Dedifferentiated amniotic fluid mesenchymal stem cell (primary cell): Measurements from ENCODE around the gene OGFOD2.

Experiments
- DNase-seq: peaks from one replicate; pipeline ENCODE4 v3.0.0-alpha.2; 2016; ENCODE audit errors: extremely low spot score

Gene OGFOD2

DNA sequence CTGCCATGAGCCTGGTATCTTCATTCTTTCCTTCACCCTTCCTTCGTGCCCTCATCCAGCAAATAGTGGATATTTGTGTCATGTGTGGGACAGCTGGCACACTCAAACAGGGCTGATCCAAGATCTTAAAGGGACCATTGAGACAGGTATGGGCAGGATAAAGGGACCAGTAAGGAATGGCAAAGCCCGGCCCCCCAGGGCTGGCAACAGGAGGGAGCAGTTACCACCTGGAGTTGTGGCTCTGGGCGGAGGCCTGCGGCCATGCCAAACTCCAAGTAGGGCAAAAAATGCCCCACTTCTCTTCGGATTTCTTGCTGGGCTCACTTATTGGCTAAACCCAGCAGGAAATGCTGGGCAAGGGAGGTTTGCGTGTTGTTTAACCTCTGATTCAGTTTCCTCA is 2.1 kb downstream of the OGFOD2 start:
- no peak for DNase-seq

DNA sequence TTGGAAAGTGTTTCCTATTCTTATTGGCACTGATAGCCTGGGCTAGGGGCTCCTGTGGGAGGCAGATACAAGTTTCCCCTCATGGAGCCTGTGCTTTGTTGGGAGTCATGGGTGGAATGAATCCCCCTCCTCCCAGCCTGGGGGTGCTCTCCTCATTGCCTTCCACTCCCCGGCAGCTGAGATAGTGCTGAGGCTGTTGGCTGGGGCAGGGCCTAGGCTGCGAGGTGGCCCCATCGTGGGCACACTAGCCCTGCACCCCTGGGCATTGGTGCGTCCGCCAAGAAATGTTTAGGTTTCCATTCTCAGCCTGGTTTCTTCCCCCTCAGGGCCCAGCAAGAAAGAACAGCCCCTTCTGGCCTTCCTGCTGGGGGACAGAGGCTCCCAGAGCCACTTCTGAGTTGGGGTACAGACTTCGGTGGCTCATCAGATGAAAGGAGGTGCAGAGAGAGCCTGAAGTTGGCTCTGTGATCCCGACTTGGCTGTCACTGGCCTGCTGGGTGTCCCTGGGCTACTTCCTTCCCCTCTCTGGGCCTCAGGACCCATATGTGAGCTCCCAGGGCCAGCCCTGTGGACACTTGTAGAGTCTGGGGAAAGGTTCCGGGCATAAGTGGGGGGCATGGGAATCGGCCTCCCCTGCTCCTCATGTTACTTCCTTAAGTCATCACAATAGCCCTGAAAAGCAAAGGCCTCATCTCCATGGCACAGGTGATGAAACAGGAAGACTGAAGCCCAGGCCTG is 2.8 kb downstream of the OGFOD2 start:
- no peak for DNase-seq

DNA sequence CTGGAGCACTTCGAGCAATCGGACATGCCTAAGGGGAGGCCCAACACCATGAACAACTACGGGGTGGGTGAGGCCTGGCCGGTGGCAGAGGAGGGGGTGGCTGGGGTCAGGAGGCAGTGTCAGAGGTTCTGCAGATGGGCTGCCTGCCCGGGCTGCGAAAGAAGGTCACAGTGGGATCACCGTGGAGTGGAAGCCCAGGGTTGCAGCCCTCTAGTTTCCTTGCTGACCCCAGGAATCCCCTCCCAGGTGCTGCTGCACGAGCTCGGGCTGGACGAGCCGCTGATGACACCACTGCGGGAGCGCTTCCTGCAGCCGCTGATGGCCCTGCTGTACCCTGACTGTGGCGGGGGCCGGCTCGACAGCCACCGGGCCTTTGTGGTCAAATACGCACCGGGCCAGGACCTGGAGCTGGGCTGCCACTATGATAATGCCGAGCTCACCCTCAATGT is 3.5 kb downstream of the OGFOD2 start:
- DNase-seq, result no peak

DNA sequence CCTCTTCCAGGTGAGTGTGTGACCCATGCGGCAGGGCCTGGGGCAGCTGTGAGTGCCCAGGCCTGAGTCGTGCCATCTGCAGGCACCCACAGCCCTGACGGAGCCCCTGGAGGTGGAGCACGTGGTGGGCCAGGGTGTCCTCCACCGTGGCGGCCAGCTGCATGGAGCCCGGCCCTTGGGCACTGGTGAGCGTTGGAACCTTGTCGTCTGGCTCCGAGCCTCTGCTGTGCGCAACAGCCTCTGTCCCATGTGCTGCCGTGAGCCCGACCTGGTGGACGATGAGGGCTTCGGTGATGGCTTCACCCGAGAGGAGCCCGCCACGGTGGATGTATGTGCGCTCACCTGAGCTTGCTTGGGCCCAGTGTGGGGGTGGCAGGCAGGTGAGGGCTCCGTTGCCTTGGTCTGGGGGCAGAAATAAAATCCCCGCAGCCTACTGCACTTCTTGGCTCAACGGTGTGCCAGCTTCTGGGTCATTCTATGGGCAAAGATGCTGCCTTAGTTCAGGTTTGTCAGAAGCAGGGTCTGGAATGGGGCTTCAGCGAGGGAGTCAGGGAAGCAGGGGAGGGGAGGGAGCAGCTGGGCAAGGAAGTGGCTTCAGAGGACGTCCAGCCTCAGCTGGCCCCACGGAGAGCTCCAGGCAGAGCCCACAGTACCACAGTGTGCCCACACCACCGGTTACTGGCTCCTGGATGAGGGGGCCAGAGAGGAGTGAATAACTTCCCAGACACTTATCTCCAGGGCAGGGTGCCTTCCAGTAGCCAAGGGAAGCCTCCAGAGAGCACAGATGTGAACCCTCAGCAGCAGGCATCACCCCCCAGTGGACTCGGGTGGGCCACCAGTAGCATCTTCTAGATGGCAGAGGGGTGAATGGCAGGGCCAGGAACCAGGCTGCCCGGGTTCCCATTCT is 4.2 kb downstream of the OGFOD2 start:
- no peak for DNase-seq

DNA sequence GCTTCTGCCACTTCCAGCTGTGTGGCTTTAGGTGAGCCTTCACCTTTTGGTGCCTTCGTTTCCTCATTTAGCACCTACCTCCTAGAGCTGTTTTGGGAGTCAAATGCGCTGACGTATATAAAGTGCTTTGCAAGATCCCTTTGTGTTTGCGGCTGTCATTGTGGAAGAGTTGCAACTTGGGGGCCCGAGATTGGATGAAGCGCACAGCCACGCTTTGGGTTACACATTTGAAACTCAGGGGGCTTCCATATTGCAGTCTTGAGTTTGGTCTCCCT is 4.8 kb downstream of the OGFOD2 start:
- no peak for DNase-seq

DNA sequence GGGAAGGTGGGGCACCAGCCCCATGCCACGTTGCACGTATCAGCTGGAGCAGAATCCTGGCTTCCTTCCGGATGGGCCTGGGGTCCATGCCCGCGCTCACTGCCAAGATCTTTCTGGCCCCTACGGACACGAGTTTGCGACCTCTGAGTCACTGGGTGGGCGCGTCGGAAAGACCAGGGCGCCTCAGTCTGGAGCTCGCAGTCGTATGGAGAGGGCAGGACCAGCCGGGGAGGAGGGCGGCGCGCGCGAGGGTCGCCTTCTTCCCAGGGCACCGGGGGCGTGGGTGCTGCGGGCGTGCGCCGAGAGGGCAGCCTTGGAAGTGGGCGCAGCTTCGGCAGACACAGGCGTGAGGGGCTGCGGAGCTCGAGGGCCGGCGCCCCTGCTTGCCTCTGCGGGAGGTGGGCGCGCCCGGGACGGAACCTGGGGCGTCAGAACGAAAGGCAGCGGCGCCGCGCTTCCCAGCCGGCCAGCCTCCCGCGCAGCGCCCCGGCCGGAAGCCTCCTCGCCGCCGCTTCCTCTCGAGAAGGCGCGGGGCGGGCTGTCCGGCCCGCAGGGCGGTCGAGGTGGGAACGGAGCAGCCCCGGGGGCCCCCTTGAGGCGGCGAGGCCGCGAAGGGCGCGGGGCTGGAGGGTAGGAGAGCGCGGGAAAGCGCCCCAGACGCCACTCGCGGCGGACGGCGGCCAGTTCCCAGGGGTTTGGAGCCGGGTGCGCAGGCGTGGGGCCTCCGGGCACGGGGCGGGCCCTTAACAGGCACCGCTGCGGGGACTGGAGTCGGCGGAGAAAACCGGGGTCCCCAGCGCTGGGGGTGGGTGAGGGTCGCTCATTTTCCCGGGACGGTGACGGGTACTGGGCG is 5.4 kb downstream of the OGFOD2 start, which contains the start of gene ARL6IP4:
Gene ARL6IP4 (plus strand): TSS at position 499 of the 853 bp plus-strand sequence. CDS start 459 bp downstream, outside the sequence.
- peak; percentile 31 for DNase-seq

DNA sequence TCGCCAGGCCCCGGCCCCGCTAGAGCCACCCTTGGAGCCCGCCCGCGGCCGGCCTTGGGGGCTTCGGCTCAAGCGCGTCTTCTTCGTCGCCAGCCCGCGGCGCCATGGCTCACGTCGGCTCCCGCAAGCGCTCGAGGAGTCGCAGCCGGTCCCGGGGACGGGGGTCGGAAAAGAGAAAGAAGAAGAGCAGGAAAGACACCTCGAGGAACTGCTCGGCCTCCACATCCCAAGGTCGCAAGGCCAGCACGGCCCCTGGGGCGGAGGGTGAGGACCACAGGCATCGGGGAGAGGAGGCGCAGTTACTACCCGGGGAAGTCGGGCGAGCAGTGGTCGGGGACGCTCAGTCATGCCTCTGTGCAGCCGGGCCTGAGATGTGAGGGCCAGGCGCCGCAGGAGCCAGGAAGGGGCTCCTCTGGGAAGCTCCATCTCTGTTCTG is 6.0 kb downstream of the OGFOD2 start:
- DNase-seq, result no peak

DNA sequence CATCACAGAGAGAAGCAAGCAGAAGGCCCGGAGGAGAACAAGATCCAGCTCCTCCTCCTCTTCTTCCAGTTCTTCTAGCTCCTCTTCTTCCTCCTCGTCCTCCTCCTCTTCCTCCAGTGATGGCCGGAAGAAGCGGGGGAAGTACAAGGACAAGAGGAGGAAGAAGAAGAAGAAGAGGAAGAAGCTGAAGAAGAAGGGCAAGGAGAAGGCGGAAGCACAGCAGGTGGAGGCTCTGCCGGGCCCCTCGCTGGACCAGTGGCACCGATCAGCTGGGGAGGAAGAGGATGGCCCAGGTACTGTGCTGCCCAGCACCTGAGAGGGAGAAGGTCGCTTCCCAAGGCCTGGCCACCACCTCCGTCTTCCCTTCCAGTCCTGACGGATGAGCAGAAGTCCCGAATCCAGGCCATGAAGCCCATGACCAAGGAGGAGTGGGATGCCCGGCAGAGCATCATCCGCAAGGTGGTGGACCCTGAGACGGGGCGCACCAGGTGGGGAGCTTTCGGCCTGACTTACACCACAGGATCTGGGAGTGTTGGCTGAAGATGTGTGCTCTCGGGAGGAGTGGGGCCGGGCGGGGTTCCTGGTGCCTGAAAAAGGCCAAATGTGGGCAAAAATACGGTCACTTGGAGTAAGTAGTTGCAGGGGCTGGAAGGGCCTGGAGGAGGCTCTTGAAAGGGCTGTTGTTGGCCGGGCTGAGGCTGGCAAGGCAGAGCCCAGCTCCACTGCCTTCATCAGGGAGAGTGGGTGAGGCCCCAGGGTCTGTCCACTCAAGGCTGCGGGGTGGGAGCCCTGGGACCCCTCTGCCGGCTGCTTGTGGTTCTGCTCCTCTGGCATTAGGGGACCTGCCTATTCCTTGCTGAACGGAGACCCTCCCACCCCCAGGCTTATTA is 6.8 kb downstream of the OGFOD2 start:
- no peak for DNase-seq

DNA sequence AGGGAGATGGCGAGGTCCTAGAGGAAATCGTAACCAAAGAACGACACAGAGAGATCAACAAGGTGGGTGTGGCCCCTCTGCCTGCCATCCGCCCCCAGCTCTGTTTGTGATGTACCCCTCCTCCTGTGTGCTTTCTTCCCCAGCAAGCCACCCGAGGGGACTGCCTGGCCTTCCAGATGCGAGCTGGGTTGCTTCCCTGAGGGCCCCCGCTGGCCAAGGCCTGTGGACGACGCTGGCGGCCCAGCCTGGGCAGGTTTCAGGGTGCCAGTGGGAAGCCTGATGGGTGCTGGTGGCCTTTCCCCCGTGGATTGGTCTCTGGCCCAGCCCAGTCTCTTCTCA is 7.4 kb downstream of the OGFOD2 start:
- no peak for DNase-seq

DNA sequence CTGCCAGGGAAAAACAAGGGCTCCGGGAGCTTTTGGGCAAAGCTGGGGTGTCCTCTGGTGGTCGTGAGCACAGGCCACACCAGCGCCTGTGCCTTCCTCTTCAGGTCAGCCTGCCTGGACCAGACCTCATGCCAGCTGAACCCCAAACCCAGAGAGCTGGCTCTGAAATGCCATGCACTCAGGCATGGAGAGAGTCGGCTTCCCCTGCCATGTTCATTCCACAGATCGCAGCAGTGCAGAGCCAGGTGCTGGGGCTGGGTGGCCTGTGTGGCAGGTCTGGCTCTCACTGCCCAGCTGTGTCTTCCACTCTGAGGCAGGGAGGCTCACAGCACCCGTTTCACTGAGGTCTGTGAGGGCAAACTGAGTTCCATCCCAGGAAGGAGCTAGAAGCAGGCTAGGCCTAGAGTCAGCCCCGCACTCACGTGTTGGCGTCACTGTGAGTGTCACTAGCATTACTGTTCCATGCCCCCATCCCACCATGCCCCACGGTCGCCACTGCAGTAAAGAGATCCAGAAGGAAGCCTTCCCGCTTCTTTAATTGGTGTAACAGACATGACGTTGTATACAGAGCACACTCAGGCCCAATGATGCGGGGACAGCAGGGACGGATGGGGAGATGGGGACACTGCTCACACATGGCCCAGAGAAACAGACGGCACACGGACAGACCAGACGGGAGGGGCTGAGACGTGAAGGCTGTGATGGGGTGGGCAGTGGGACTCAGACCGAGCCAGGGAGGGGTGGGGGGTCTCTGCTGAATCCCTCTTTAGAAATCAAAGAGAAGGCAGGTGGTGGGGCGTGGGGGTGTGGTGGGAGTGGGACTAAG is 8.1 kb downstream of the OGFOD2 start:
- no peak for DNase-seq

- DNase-seq, result no peak
Measured at GRCh38 chr12:122983789-122984515, 8.9 kb downstream of the OGFOD2 start.

DNA sequence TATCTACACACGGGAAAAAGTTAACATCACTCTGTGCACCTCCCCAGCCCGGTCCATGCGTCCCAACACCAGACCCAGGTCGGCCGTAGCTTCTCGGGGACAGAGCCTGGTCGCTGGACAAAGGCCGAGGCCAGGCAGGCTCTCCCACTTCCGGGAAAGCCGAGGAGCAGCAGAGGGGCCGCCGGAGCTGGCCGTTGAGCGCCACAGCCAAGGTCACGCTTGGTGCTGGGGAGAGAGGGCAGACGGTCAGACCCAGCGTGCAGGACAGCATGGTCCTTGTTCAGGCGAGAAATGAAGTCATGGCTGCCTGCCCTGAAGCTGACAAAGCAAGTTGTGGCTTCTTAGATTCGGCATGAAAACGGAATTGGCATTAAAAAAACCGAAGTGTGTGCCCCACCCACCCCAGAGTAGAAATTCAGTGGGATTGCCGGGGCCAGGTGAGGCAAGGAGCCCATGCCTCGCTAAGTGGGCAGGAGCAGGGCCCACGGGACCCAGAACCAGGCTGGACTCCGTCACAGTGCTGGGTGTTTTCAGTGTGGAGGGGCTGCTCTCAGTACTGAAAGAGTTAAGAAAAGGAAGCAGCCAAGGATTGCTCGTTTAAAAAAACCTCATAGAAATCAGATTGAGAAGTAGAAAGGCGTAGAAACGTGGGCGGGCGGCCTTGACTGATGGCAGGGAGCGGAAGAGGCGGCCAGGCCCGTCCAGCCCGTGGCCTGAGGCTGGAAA is 9.7 kb downstream of the OGFOD2 start:
- no peak for DNase-seq

DNA sequence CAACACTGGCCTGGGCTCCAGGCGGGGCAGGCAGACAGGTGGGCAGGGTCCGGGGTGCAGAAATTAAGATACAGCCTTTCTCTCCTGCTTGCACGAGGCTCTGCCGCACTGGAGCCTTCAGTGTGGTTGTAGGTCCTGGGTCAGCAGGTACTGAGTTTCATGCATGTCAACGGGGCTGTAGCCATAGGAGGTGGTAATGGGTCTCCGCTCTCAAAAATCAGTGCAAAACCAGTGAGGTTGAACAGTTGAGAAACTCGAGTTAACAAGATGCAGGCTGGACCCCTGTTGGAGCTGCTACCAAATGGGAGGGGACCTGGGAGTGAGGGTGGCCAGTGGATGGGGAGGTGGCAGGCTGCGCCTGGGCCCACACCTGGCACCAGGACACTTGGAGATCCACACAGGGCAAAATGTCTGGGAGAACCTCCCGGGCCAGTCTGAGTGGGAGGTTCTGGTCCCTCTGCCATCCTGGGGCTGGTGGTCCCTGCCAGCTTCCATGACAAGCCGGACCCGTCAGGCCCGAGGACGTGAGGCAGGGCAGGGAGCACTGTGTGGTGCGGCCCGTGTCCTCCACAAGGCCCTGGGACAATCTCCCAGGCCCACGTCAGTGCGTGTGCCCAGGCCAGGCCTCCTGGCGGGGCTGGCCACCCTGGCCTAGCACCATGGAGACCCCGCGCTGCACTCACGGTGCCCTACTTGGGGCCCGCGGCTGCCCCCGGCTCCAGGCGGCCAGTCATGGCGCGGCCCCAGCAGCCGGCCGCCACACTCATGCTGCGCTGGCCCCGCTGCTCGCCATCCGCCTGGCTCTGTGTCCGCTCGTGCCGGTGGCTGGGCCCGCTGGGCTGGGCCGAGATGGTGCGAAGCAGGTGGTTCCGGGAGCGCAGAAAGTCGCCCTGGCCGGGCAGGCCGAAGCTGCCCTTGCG is 10.6 kb downstream of the OGFOD2 start:
- no peak for DNase-seq

- DNase-seq, result no peak
Measured at GRCh38 chr12:122986258-122986871, 11.3 kb downstream of the OGFOD2 start.

DNA sequence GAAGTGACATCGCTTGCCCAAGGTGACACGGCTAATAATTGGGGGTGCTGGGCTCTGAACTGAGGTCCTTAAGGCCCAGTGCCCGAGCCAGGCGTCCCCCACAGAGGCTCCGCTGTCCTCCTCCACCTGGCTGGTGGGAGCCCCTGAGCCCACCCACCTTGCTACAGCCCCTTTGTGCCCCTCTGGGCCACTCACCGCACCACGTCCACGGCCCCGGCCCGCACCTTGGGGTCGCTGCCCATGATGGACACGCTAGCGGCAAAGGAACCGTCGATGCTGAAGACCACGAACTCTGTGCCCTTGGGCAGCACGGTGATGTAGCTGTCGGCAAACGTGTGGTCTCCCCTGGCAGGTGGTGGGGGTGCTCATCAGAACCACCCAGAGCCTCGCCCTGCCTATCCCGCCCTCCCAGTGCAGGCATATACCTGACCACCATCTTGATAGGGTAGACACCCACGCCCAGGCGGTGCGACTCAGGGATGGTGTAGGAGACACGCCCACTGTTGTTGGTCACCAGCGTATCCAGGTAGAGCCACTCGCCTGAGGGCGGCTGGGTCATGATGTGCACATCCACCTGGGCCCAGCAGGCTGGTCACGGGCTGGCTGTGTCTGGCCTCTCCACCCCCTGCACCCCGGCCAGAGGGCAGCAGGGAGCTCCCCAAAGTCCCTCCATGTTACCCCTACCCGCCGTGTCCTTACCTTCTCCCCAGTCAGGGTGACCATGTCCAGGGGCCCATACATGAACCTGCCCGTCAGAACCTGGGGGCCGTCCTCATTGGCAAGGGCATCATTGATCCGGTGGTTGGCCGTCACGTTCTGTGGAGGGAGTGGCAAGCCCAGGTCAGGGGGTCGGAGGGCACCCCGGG is 12.3 kb downstream of the OGFOD2 start:
- no peak for DNase-seq

DNA sequence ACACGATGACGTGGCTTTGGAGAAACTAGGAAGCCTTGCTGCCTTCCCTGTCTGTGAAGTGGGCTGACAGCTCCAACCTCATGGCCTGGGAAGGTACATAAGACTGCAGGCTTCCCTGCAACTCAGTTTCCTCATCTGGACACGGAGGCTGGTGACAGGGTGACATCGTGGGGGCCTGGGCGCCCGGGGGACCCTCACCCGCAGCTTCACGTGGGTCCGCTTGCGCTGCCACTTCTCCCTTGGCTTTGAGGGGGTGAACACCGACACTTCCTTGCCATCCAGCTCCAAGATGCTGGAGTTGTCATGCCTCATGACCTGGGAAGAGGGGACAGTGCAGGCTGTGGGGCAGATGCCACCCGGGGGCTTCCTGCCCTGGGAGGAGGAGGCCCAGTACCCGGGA is 13.0 kb downstream of the OGFOD2 start:
- no peak for DNase-seq
